IMR-90 (cell line): ENCODE results near the gene MTMR8. TPM values are rescaled to one million over a fixed set of nuclear protein-coding genes. Genes with fewer than 3 reads are reported as not detected.

Source experiments
- ATAC-seq: fragments of 200-7000 bp; cut with Tn5 transposase; 2 replicates; pipeline ENCODE4 v1.9.1; 2020; ENCODE audit warnings: low read depth, mild to moderate bottlenecking, moderate library complexity
- BruUV-seq: library from RNA; stranded (reverse); fragments of 400-500 nt; replicated peaks from 2 replicates; lab custom pipeline; 2021; lab: Mats Ljungman, UMichigan
- CTCF ChIA-PET: fragments of 300-600 bp; formaldehyde crosslinking; extraction: SDS; loops from one replicate; lab custom pipeline; 2021; ENCODE audit warnings: antibody characterized with exemption; lab: Yijun Ruan, JAX
- POLR2A ChIA-PET: fragments of 300-600 bp; sonication (Branson Sonifier 250); formaldehyde crosslinking; loops from one replicate; lab custom pipeline; 2022; ENCODE audit warnings: antibody characterized with exemption; ENCODE audit not compliant: unreplicated experiment; lab: Charles Lee
- DNase-seq: peaks from one replicate; pipeline ENCODE4 v3.0.0; 2013
- H2AFZ ChIP-seq: replicated peaks from 2 replicates; pipeline ENCODE3; 2013; ENCODE audit warnings: low read length, mild to moderate bottlenecking; ENCODE audit not compliant: poor library complexity
- H2AK5ac ChIP-seq: 2 replicates; pipeline ENCODE4 v1.6.1; 2013; ENCODE audit warnings: low read depth, low read length, inconsistent platforms
- H2AK9ac ChIP-seq: replicated peaks from 2 replicates; pipeline ENCODE3; 2013; ENCODE audit warnings: mild to moderate bottlenecking, low read depth, low read length, moderate library complexity; ENCODE audit not compliant: poor library complexity
- H2BK120ac ChIP-seq: 2 replicates; pipeline ENCODE4 v1.6.1; 2013; ENCODE audit warnings: low read depth, low read length, inconsistent platforms
- H2BK15ac ChIP-seq: 3 replicates; pipeline ENCODE4 v1.6.1; 2013; ENCODE audit warnings: low read depth, low read length, inconsistent platforms
- H2BK20ac ChIP-seq: 2 replicates; pipeline ENCODE4 v1.6.1; 2013; ENCODE audit warnings: low read depth, mild to moderate bottlenecking, inconsistent platforms, low read length, moderate library complexity
- H2BK5ac ChIP-seq: 2 replicates; pipeline ENCODE4 v1.6.1; 2013; ENCODE audit warnings: mild to moderate bottlenecking, low read depth, low read length, inconsistent platforms; ENCODE audit not compliant: poor library complexity, severe bottlenecking
- H3K14ac ChIP-seq: replicated peaks from 2 replicates; pipeline ENCODE4 v1.6.1; 2013; ENCODE audit warnings: low read depth, low read length, inconsistent platforms
- H3K18ac ChIP-seq: 2 replicates; pipeline ENCODE4 v1.6.1; 2013; ENCODE audit warnings: low read depth, low read length, control low read depth
- H3K23ac ChIP-seq: 2 replicates; pipeline ENCODE4 v1.6.1; 2013; ENCODE audit warnings: low read depth, low read length, inconsistent platforms
- H3K27ac ChIP-seq: 2 replicates; pipeline ENCODE4 v1.5.1; 2013; ENCODE audit warnings: mild to moderate bottlenecking, control low read depth, low read length; ENCODE audit not compliant: insufficient read depth
- H3K27me3 ChIP-seq: 2 replicates; pipeline ENCODE4 v1.6.1; 2013; ENCODE audit warnings: low read length; ENCODE audit not compliant: control insufficient read depth, insufficient read depth
- H3K36me3 ChIP-seq: 2 replicates; pipeline ENCODE4 v1.6.1; 2013; ENCODE audit warnings: low read length, mixed read lengths; ENCODE audit not compliant: control insufficient read depth, insufficient read depth
- H3K4ac ChIP-seq: 2 replicates; pipeline ENCODE4 v1.6.1; 2013; ENCODE audit warnings: low read depth, low read length, inconsistent platforms
- H3K4me1 ChIP-seq: 2 replicates; pipeline ENCODE4 v1.6.1; 2013; ENCODE audit warnings: low read length, mixed read lengths; ENCODE audit not compliant: control insufficient read depth, insufficient read depth
- H3K4me2 ChIP-seq: 2 replicates; pipeline ENCODE4 v1.6.1; 2013; ENCODE audit warnings: low read depth, mild to moderate bottlenecking, control low read depth, low read length, moderate library complexity
- H3K4me3 ChIP-seq: 2 replicates; pipeline ENCODE4 v1.5.1; 2013; ENCODE audit warnings: low read depth, mild to moderate bottlenecking, control low read depth, low read length, moderate library complexity; ENCODE audit not compliant: insufficient read depth
- H3K56ac ChIP-seq: 2 replicates; pipeline ENCODE4 v1.6.1; 2013; ENCODE audit warnings: low read length, inconsistent platforms; ENCODE audit not compliant: insufficient read depth; ENCODE audit errors: extremely low read depth
- H3K79me1 ChIP-seq, 2 experiments: 2 replicates each; pipeline ENCODE4 v1.6.1; 2013; ENCODE audit warnings: low read length in 2 of 2, inconsistent platforms in 1 of 2, low read depth in 1 of 2
- H3K9ac ChIP-seq: 2 replicates; pipeline ENCODE4 v1.6.1; 2013; ENCODE audit warnings: low read depth, low read length, control low read depth
- H3K9me1 ChIP-seq: 2 replicates; pipeline ENCODE4 v1.6.1; 2013; ENCODE audit warnings: low read length, inconsistent platforms; ENCODE audit not compliant: insufficient read depth
- H3K9me3 ChIP-seq: 2 replicates; pipeline ENCODE4 v1.6.1; 2013; ENCODE audit warnings: low read length; ENCODE audit not compliant: control insufficient read depth, insufficient read depth
- H4K20me1 ChIP-seq: 2 replicates; pipeline ENCODE4 v1.6.1; 2013; ENCODE audit warnings: low read length, inconsistent platforms; ENCODE audit not compliant: insufficient read depth
- H4K5ac ChIP-seq: 2 replicates; pipeline ENCODE4 v1.6.1; 2013; ENCODE audit warnings: mild to moderate bottlenecking, low read depth, low read length, control low read depth
- H4K8ac ChIP-seq, 2 experiments: 2 replicates each; pipeline ENCODE4 v1.6.1; 2013; ENCODE audit warnings: low read depth in 2 of 2, low read length in 2 of 2, control low read depth in 1 of 2, inconsistent platforms in 1 of 2
- H4K91ac ChIP-seq: 2 replicates; pipeline ENCODE4 v1.6.1; 2013; ENCODE audit warnings: low read depth, low read length, inconsistent platforms; ENCODE audit not compliant: insufficient read depth
- FOS ChIP-seq: fragments of 150-350 bp; IDR thresholded peaks from 2 replicates; pipeline ENCODE4 v1.6.1; 2016; ENCODE audit warnings: low read depth, low read length
- RAD21 ChIP-seq: IDR thresholded peaks from 2 replicates; pipeline ENCODE4 v1.6.1; 2012; ENCODE audit warnings: low read length, improper control_type of control experiment
- RCOR1 ChIP-seq: IDR thresholded peaks from 2 replicates; pipeline ENCODE4 v1.6.1; 2012; ENCODE audit warnings: mild to moderate bottlenecking, low read length, improper control_type of control experiment; ENCODE audit not compliant: insufficient replicate concordance
- WGBS, 2 experiments: methylation state at CpG; one replicate each; pipeline versions ENCODE4 v1.1.5 to v1.1.7; 2013; ENCODE audit warnings: missing lambda C conversion rate in 2 of 2; ENCODE audit not compliant: insufficient read length in 1 of 2; ENCODE audit errors: extremely low coverage in 2 of 2; 5-methylcytosine and 5-hydroxymethylcytosine counted together
- dilution Hi-C: fragments of 300-500 bp; cut with HindIII; formaldehyde crosslinking; loops from one replicate; pipeline ENCODE4 v1.14.3; 2018; ENCODE audit warnings: low sequenced_read_pairs; ENCODE audit not compliant: unreplicated experiment
- in situ Hi-C: fragments of 300-500 bp; cut with MboI; formaldehyde crosslinking; loops from 3 replicates; pipeline ENCODE4 v1.14.3; 2019; ENCODE audit warnings: low sequenced_read_pairs, inconsistent platforms, mixed read lengths
- intact Hi-C: fragments of 100-400 bp; cut with micrococcal nuclease; formaldehyde crosslinking; loops from 2 replicates; pipeline ENCODE4 v1.10.0; 2022
- polyA plus RNA-seq, 3 experiments: library from polyadenylated mRNA; depleted of rRNA; stranded (reverse); fragments of >200 nt; gene quantifications; 2 replicates each; pipeline ENCODE4 v1.2.3, GENCODE V29; 2012; ENCODE audit warnings: low replicate concordance in 1 of 3
- total RNA-seq: library from RNA; depleted of rRNA; stranded (reverse); fragments of >200 nt; gene quantifications from 2 replicates; pipeline ENCODE4 v1.2.3, GENCODE V29; 2012
- TF ChIP-seq, protein P1 (sequence below): fragments of 150-350 bp; IDR thresholded peaks from 2 replicates; pipeline ENCODE4 v1.6.1; 2016; ENCODE audit warnings: low read depth, mild to moderate bottlenecking, low read length, moderate library complexity, borderline replicate concordance

MTMR8 gene
- total and polyA plus RNA-seq, 2 of the 4 experiments (the other 2 are of a cell fraction), result not detected

DNA sequence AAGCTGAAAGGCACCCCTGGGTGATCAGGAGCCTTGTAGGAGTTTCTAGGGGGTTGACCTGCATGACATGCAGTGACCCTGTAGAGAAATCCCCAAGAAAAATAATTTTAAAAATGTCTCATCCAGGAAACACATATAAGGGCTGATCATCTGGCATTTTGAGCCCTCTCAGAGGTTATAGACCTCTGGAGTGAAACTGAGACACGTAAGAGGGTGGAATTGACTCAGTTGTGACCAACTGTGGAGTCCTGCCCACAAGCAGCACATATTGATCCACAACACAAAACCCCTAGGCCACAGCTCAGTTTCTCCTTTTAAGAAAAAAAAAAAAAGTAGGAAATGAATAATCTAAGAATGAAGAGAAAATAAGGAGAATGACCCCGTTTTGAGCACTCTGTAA, 32.5 kb upstream of the MTMR8 start:
- Histone ChIP-seq H3K27me3 (no peaks in the 10 kb centered on the region), H4K20me1 (no peaks in the 10 kb centered on the region), H2BK15ac (no peak overlapping the region), H3K36me3 (no peaks in the 10 kb centered on the region), H3K4ac (no peak overlapping the region), H2BK5ac (no peak overlapping the region), H3K23ac (no peak overlapping the region), H2BK20ac (no peak overlapping the region), H3K14ac (no peak overlapping the region), H2AK5ac (no peak overlapping the region), H3K4me3 (no peak overlapping the region), H4K5ac (no peak overlapping the region), H3K18ac (no peak overlapping the region), H2AFZ (no peak overlapping the region), H3K9me3 (peaks cover 2% of the 10 kb centered on the region; the same call in 1 of the 2 replicates), H3K4me2 (no peak overlapping the region), H3K27ac (no peak overlapping the region), H4K8ac (no peak overlapping the region), H3K79me1 (no peaks in the 10 kb centered on the region), H2AK9ac (no peak overlapping the region), H3K9ac (no peak overlapping the region), H3K56ac (no peak overlapping the region), H2BK120ac (no peak overlapping the region), H3K9me1 (no peaks in the 10 kb centered on the region), H3K4me1 (no peaks in the 10 kb centered on the region), H4K91ac (no peak overlapping the region)
- POLR2A ChIA-PET, result no interaction called here
- in situ Hi-C loops, result no loop called here
- DNase-seq, result no peak
- CTCF ChIA-PET, result no interaction called here
- no TSS peak for BruUV-seq
- intact Hi-C loops, result no loop called here
- ATAC-seq, result no peak
- no CpG with 5 or more reads among the region's 2 CpGs for WGBS, 2 experiments
- dilution Hi-C loops, result no loop called here
- TF ChIP-seq FOS (no peak), RCOR1 (no peak), RAD21 (no peak)
- TF ChIP-seq, protein P1, sequence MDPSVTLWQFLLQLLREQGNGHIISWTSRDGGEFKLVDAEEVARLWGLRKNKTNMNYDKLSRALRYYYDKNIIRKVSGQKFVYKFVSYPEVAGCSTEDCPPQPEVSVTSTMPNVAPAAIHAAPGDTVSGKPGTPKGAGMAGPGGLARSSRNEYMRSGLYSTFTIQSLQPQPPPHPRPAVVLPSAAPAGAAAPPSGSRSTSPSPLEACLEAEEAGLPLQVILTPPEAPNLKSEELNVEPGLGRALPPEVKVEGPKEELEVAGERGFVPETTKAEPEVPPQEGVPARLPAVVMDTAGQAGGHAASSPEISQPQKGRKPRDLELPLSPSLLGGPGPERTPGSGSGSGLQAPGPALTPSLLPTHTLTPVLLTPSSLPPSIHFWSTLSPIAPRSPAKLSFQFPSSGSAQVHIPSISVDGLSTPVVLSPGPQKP, result no peak
